PC-3 (cell line): ENCODE results near the gene CAMK1D.

ENCODE experiments used
- CTCF ChIP-seq: fragments of 300-600 bp; sonication (generic); conservative IDR thresholded peaks from 2 replicates; pipeline ENCODE4 v1.5.1; 2017; ENCODE audit warnings: antibody characterized with exemption, low read depth, mild to moderate bottlenecking, low read length
- EZH2 ChIP-seq: fragments of 300-600 bp; sonication (generic); IDR thresholded peaks from one replicate; pipeline ENCODE4 v1.6.1; 2017; ENCODE audit warnings: antibody characterized with exemption, mild to moderate bottlenecking, low read length; ENCODE audit not compliant: unreplicated experiment
- EZH2phosphoT487 ChIP-seq: fragments of 300-600 bp; sonication (generic); IDR thresholded peaks from 2 replicates; pipeline ENCODE4 v1.6.1; 2018; ENCODE audit warnings: mild to moderate bottlenecking, antibody characterized with exemption, low read length, borderline replicate concordance

GRCh38 chr10:12400266-12400931 is 51.1 kb downstream of the CAMK1D start:
- TF ChIP-seq CTCF, result no peak
- no peak for TF ChIP-seq EZH2phosphoT487
- TF ChIP-seq EZH2, result no peak
